Measurements from ENCODE around the gene NMRK1.

NMRK1 gene

DNA sequence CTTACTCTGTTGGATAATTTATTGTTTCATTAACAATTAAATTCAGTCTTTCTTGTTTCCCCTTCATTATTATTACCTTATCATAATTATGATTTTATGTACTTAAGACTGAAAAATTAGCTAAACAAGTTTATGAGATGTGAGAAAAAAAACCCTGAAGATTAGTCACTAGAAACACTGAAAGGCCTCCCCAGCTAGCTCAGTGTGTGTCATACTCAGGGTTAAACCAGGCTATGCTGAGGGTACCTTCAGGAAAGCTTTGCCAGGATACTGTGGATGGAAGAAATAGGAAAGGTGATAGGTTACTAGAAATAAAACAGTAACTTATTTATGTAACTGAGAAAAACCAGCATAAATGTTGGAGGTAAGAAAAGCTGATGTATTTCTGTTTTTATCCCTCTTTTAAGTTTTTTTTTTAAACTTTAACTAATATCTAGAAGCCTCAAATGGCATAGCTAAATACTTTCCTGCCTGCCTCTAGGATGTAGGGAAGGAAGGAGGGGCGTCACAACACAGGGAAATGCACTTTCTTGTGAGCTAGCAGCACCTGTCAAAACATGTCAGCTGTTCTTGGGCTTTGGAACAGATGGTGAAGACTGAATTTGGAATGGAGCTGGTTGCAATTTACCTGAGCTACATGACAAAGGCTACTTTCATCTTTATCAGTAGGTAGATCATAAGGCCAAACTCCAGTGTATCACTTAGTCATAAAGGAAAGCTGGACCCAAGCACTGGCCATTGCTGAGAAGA, 24.2 kb downstream of the NMRK1 start:
- no peak for DNase-seq (ENCODE audit: low read depth in 2 of 2)

DNA sequence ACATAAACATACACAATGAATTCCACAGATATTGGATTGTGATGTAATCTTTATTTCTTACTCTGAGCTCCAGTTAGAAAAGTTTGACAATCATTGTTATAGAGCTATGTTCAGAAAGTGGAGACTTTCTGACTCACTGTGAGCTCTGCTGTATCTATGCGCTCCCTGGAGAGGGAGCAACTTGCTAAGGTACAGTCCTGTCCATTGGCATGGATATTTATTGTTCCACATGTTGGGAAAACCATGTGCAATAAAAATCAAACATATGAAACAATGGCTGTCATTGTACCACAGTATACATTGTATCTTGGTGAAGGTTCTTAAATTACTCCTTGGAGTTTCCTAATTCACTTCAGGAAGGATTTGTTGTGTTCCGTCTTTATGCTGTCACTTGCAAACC, 26.8 kb downstream of the NMRK1 start:
- no peak for DNase-seq (ENCODE audit: low read depth in 2 of 2)

DNA sequence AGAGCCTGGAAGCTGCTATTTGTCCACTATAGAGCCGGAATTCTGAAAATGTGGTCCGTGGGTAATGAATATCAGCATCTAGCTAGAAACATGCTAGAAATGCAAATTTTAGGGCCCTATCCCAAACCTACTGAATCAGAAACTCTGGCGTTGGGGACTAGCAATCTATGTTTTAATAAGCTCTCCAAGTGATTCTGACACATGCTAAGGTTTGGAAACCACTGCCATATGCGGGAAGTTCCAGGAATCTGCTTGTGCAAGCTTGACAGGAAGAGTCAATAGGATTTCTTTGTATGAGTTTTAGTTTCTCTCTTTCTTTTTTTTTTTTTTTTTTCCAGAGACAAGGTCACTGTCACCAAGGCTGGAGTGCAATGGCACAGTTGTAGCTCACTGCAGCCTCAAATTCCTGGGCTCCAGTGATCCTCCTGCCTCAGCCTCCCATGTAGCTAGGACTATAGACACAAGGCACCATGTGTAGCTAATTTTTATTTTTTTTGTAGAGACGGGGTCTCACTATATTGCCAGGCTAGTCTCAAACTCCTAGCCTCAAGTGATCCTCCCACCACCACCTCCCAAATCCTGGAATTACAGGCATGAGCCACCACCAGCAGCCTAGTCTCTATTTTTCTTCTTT, 33.5 kb downstream of the NMRK1 start:
- DNase-seq (ENCODE audit: low read depth in 2 of 2), result no peak

DNA sequence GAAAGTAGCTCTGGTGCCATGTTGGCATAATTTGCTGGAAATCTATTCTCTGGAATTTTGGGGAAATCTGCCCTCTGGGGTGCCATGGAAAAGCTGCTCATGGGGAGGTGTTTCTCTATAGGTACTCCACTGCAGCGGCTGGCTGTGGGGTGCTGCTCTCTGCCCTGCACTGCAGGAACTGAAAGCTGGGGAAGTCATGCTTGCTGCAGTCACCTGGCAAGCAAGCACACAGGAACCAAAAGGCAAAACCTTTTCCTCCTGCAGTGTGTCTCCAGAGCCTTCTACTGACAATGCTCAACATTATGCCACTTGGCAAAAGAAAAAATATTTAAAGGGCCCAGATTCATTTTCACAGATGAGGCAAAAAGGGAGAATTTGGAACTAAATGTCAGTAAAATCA, 34.1 kb downstream of the NMRK1 start:
- no peak for DNase-seq (ENCODE audit: low read depth in 2 of 2)

DNA sequence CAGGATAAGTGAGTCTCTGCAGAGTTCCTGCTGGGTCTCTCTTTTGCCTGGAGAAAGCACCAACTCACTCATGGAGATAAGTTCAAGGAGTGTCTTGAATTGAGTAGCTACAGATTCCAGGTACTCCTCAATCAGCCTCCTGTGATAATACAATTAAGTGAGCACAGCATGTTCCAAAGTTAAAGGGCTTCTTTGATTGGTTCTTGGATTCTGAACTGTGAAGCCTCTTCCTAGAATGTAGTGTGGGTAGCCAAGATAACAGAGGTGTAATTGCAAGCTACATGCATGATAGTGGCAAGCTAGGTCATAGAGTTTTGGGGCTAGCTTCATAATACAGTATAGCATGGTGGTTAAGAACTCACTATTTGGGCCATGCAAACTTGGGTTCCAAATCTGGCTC, 36.7 kb downstream of the NMRK1 start:
- no peak for DNase-seq (ENCODE audit: low read depth in 2 of 2)

DNA sequence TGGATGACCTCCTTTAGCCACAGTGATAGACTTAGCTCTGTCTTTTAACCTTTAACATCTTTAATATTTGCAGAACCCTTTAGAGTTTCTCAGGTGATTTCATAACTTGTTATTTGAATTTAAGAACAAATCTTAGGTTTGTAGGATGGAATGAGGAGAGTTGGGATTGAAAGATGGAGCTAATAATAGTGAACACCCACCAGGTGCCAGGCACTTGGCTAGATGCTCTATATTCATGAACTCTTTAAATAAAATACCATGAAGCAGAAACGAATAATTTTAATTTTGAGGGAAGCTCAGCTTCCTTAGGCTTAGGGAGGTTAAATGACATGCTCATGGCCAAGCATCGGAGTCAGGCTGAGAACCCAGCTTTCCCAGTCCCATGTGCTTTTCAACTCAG, 40.4 kb downstream of the NMRK1 start:
- DNase-seq (ENCODE audit: low read depth in 2 of 2), result no peak

DNA sequence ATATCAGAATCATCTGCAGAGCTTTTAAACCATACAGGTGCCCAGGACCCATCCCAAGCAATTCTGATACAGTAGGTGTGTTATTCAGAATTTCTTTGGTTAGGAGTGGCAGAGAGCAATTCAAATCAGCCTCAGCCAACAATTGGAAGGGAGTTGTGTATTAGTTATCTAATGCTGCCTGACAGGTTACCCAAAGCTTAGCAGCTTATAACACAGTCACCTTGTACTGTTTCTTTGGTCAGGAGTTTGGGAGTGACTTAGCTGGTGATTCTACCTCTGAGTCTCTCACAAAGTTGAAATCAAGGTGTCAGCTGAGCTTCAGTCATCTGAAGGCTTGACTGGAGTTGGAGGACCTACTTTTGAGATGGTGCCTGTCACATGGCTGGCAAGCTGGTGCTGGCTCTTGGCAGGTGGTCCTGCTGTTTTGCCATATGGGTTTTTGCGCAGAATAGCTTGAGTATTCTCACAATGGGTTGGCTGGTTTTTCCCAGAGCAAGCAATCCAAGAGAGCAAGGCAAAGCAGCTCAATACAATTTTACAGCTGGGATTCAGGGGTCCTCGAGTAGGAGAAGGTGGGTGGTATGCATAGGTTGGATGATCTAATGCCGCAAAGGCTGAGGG, 41.1 kb downstream of the NMRK1 start:
- DNase-seq (ENCODE audit: low read depth in 2 of 2), result no peak

DNA sequence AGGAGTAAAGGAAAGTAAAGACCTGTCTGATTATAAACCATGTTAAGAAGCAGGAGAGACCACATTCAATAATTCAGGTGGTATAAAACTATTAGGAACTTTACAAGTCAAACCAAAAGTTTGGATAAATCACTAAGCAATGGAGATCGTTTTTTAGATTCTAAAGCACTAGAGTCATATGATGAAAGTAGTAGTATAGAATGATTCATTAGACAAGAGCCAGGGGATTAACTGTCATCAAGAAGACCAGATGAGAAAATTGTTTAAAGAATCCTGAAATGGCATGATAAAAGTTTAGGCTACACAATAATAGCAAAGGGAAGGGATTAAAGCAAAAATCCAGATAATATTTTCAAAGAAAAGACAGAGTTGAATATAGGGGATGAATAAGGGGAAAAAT, 46.9 kb downstream of the NMRK1 start:
- DNase-seq (ENCODE audit: low read depth in 2 of 2), result no peak

DNA sequence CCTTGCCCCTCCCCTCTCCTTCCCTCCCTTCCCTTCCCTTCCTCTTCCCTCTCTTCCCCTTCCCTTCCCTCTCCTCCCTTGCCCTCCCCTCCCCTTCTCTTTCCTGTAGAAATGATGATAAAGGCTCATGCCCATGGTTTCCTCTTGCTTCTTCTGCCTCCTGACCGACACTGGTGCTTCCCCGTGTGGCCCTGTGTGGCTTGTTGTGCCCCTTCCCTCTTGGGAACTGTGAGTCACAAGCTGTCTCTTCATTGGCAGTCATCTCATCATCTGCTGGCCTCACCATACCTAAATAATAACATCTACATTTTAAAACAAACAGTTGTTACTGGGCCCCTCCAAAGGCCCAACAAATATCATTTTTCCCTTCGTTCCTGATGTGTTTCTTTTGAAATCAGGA, 48.2 kb downstream of the NMRK1 start:
- no peak for DNase-seq (ENCODE audit: low read depth in 2 of 2)

DNA sequence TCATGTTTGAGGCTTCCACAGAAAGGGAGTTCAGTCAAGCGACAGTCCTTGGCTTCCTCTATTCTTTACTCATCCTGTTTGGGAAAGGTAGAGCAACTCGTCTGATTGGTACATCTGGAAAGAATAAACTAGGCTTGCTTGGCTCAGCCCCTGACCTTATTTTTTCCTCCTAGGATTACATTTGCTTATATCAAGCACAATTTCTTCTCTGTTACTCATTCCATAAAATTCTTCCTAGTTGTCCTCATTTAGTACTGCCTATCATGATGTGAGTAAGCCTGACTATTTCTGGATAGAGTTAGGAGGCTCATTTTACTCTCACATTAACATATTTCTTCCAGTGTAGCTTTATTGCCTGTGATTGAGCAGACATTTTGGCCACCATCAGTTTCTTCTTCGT, 48.9 kb downstream of the NMRK1 start:
- DNase-seq (ENCODE audit: low read depth in 2 of 2), result no peak

DNA sequence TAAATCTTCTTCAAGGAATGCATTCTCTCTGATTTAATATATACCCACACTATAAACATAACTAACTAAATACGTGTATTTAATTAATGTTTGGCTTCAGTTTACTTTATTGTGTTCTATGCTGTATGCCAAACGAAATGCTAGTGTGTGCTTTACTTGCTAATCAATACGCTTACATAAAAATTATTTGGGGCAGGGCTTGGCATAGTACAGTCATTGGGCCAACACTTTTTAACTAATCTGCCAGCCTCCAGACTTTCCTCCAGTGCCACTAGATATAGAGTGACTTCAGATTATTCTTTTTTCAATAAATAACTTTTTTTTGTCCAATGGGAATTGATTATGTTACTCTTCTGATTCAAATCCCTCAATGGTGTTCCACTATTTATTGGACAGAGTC, 51.2 kb downstream of the NMRK1 start:
- no peak for DNase-seq (ENCODE audit: low read depth in 2 of 2)

DNA sequence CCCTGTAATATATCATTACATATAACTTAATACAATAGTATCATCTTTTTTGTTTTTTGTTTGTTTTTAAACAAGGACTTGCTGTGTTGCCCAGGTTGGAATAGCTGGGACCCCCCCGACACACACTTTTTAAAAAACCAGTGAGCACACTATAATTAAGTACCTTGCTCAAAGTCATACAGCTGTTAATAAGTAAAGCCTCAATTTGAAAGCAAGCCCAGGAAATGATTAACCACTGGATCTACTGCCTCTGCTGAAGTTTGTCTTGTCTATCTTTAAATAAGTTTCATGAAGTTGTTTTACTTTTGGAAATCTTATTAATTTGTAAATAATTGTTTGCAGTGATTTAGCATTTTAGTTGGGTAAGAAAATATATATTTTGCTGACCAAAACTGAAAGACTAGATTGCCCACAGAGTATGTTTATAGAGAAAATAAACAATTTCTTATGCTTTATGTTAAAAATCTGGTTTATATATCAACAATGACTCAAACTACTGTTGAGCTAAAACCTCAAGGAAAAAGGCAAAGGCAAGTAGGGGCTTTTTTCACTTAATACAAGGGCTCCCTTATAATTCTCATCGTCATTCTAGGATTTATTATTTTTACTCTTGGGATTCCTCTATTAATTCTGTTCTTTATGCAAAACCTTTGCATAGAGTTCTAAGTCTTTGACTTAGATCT, 54.0 kb downstream of the NMRK1 start:
- no peak for DNase-seq (ENCODE audit: low read depth in 2 of 2)

DNA sequence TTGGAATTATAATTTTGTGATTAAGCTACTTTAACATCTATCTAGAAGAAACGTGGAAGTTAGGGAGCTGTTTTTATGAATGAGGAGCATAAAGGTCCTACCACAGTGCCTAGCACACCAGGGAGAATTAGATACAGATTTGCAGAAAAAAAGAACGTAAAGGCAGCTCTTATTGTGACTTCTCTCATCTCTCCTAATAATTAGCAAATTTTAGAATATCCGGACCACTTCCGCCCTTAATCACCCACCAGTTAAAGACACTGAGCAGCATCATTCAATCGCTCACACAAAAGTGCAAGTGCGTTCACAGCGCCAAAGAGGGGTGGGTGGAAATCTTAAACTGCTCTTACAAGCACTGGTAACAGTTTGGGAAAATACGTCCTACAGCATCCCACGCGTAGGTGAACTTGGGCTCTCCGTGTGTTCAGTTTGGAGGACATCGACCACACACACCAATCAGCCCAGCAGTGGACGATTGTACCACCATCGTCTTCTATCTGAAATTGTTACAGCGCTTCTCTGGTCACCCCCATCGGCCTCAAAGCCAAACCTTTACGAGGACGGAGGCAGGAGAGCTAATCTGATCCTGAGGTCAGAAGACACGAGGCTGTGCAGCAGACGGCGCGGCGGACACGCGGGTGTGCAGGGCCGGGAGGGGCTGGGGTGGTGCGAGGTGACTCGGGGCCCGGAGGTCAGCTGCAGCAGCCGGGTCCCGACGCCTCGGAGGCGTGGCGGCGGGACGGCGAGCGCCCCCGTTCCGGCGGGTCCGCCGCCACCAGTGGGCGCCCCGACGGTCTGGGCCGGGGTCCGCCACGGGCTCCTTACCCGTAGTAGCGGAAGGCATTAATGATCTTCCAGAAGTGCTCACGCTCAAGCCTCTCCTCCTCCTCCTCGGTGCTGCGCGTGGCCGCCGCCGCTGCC, 60.5 kb downstream of the NMRK1 start:
- peak; percentile 18 to 30 for DNase-seq (ENCODE audit: low read depth in 2 of 2)

DNA sequence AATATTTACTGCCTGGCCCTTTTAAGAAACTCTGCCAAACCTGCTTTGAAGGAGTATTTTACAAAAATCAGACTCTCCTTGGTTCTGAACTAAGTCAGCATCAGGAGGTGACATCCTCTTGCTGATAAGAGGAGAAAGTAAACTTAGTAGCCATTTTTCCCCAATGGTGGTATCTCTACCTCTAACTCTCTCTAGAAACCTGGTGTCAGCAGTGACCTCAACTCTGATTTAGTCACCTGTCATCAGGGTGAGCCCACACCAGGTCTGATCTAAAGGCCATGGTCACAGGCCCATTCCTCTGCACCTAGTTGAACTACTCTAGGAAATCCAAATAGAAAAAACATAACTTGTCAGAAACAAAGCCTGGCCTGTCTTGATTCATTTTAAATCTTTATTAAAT, 64.1 kb downstream of the NMRK1 start:
- DNase-seq (ENCODE audit: low read depth in 2 of 2), result no peak

DNA sequence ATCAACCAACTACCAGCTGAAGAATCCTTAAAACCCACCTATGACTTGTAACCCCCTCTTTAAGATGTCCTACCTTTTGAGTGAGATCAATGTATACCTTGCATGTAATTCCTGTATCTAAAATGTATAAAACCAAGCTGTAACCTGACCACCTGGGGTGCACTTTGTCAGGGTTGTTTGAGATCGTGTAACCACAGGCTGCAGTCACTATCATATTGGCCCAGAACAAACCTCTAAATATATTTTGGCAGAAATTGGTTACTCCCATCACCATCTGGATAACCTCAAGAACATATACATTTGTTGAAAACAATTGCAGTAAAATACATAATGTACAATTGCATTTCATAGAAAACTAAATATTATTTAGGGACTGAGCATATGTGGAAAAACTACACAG, 68.3 kb downstream of the NMRK1 start:
- DNase-seq (ENCODE audit: low read depth in 2 of 2), result no peak

DNA sequence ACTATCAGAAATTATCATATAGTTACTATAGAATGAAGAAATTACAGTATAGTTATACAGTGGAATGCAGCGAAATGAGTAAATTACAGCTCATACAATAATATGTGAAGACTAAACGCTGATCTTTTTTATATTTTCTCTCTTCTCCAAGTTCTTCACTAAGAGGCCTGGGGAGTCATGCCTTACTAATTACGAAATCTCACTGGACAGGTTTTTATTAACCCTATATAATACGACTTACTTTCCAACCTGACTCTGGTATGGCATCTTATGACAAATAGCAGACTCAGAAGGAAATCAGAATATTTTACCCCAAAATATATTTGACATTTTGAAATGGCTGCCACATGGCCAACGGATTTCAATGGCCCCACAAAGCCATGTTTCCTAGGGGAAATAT, 68.9 kb downstream of the NMRK1 start:
- DNase-seq (ENCODE audit: low read depth in 2 of 2), result no peak

DNA sequence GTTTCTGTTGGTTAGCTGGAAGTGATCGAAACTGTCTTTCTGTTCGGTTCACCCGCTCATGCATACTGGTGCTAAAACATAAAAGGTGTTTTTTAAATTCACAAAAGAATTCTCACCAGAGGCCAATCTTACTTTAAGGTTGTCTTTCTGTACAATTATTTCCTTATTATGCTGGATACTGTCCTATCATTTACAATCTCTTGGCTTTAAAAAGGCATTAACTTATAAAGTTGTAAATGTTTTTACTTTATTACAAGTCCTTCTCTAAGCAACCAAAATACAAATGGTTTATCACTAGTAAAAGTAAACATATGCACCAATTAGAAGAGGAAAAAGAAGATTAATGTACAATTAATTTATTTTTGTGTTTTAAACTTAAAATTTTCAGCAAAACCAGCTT, 70.6 kb downstream of the NMRK1 start:
- no peak for DNase-seq (ENCODE audit: low read depth in 2 of 2)

DNA sequence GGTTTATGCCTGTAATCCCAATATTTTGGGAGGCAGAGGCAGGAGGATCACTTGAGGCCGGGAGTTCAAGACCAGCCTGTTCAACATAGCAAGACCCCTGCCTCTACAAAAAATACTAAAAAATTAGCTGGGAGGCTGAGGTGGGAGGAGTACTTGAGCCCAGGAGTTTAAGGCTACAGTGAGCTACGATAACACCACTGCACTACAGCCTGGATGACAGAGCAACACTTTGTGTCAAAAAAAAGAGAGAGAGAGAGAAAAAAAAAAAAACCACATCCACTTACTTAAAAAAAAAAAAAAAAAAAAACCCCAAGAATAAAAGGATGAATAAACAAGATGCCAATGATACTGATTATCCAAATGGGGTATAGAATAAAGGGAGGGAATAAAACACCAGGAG, 74.2 kb downstream of the NMRK1 start:
- no peak for DNase-seq (ENCODE audit: low read depth in 2 of 2)
